GM12878 (cell line): Measurements from ENCODE around the gene C14orf119. TPM values are rescaled to one million over a fixed set of nuclear protein-coding genes. Genes with fewer than 3 reads are reported as not detected.
A peak's percentile ranks its signal among the peaks of the same experiment; 100 is the strongest.

Experiments
- ATAC-seq: fragments of 200-7000 bp; cut with Tn5 transposase; 3 replicates; pipeline ENCODE4 v1.9.1; 2020; ENCODE audit warnings: mild to moderate bottlenecking, moderate library complexity
- BruUV-seq: library from RNA; stranded (reverse); fragments of 400-500 nt; replicated peaks from 2 replicates; lab custom pipeline; 2021; lab: Mats Ljungman, UMichigan
- CTCF ChIA-PET: fragments of 300-600 bp; sonication (Branson Sonifier 250); formaldehyde crosslinking; extraction: SDS; loops from one replicate; lab custom pipeline; 2021; ENCODE audit warnings: inconsistent platforms; lab: Yijun Ruan, JAX
- POLR2A ChIA-PET: fragments of 350-600 bp; formaldehyde crosslinking; extraction: SDS; loops from one replicate; lab custom pipeline; 2021; ENCODE audit warnings: inconsistent platforms; lab: Charles Lee
- RAD21 ChIA-PET: fragments of 300-600 bp; sonication (Branson Sonifier 250); formaldehyde crosslinking; loops from one replicate; lab custom pipeline; 2023; ENCODE audit warnings: antibody characterized with exemption; ENCODE audit not compliant: unreplicated experiment; lab: Charles Lee
- SMC1A ChIA-PET: fragments of 300-600 bp; sonication (Branson Sonifier 250); formaldehyde crosslinking; loops from one replicate; lab custom pipeline; 2023; ENCODE audit not compliant: unreplicated experiment, uncharacterized antibody; lab: Charles Lee
- DNase-seq: peaks from one replicate; pipeline ENCODE4 v3.0.0-alpha.2; 2011; ENCODE audit warnings: low read depth, low spot score
- FAIRE-seq: peaks from 3 replicates; lab custom pipeline; 2011; peaks lifted over from hg19 to GRCh38; lab: Jason Lieb, UNC
- H2AFZ ChIP-seq: 2 replicates; pipeline ENCODE4 v1.6.0; 2011; ENCODE audit warnings: low read depth, low read length, control low read depth; ENCODE audit not compliant: control insufficient read depth
- H3K27ac ChIP-seq: 2 replicates; pipeline ENCODE4 v1.5.1; 2011; ENCODE audit warnings: control low read depth; ENCODE audit not compliant: control insufficient read depth, insufficient read depth
- H3K27me3 ChIP-seq, 2 experiments: replicated peaks in 1 of 2; 2 replicates each; pipeline versions ENCODE4 v1.6.0 to v1.6.1; 2011; ENCODE audit warnings: low read length in 1 of 2; ENCODE audit not compliant: control insufficient read depth in 2 of 2, insufficient read depth in 2 of 2
- H3K36me3 ChIP-seq, 2 experiments: 2 replicates each; pipeline ENCODE4 v1.5.1; 2011; ENCODE audit warnings: low read length in 1 of 2; ENCODE audit not compliant: control insufficient read depth in 2 of 2, insufficient read depth in 2 of 2
- H3K4me1 ChIP-seq: 2 replicates; pipeline ENCODE4 v1.6.1; 2011; ENCODE audit warnings: mild to moderate bottlenecking, low read length, moderate library complexity, mixed read lengths; ENCODE audit not compliant: control insufficient read depth, insufficient read depth
- H3K4me2 ChIP-seq: 2 replicates; pipeline ENCODE4 v1.6.0; 2011; ENCODE audit warnings: control low read depth; ENCODE audit not compliant: control insufficient read depth, insufficient read depth
- H3K4me3 ChIP-seq: fragments of 200-600 bp; sonication (generic); 2 replicates; pipeline ENCODE4 v1.5.1; 2016
- H3K79me2 ChIP-seq: 2 replicates; pipeline ENCODE4 v1.6.0; 2011; ENCODE audit warnings: low read length; ENCODE audit not compliant: control insufficient read depth, insufficient read depth
- H3K9ac ChIP-seq: 2 replicates; pipeline ENCODE4 v1.8.0; 2011; ENCODE audit warnings: low read length, control low read depth, mixed read lengths; ENCODE audit not compliant: control insufficient read depth, insufficient read depth
- H3K9me3 ChIP-seq: replicated peaks from 3 replicates; pipeline ENCODE4 v1.5.1; 2011; ENCODE audit warnings: mild to moderate bottlenecking, low read length; ENCODE audit not compliant: control insufficient read depth, insufficient read depth
- H4K20me1 ChIP-seq: 2 replicates; pipeline ENCODE4 v1.6.0; 2011; ENCODE audit not compliant: control insufficient read depth, insufficient read depth
- BMI1 ChIP-seq: fragments of 450-650 bp; IDR thresholded peaks from 2 replicates; pipeline ENCODE4 v1.6.1; 2016; ENCODE audit warnings: mild to moderate bottlenecking, moderate library complexity, borderline replicate concordance
- CBX3 ChIP-seq: fragments of 200-600 bp; sonication (generic); IDR thresholded peaks from 2 replicates; pipeline ENCODE4 v1.6.1; 2016; ENCODE audit warnings: low read depth, borderline replicate concordance
- ESRRA ChIP-seq: IDR thresholded peaks from 2 replicates; pipeline ENCODE4 v1.6.1; 2012; ENCODE audit warnings: mild to moderate bottlenecking, low read length, improper control_type of control experiment
- JUND ChIP-seq: IDR thresholded peaks from 2 replicates; pipeline ENCODE4 v1.6.1; 2012; ENCODE audit warnings: low read depth, mild to moderate bottlenecking, low read length, improper control_type of control experiment, moderate library complexity
- NFXL1 ChIP-seq: fragments of 450-650 bp; IDR thresholded peaks from 2 replicates; pipeline ENCODE4 v1.6.1; 2017; ENCODE audit warnings: antibody characterized with exemption, mild to moderate bottlenecking, borderline replicate concordance
- RUNX3 ChIP-seq: IDR thresholded peaks from 2 replicates; pipeline ENCODE4 v1.6.1; 2012; ENCODE audit warnings: low read length, inconsistent platforms
- SP1 ChIP-seq: IDR thresholded peaks from one replicate; pipeline ENCODE4 v1.6.1; 2011; ENCODE audit warnings: low read depth, low read length
- SRF ChIP-seq, 2 experiments: IDR thresholded peaks; 2 replicates each; pipeline ENCODE4 v1.6.1; 2011; ENCODE audit warnings: low read depth in 2 of 2, low read length in 2 of 2, mild to moderate bottlenecking in 1 of 2, moderate library complexity in 1 of 2
- ZNF592 ChIP-seq: fragments of 450-650 bp; IDR thresholded peaks from 2 replicates; pipeline ENCODE4 v1.6.1; 2017; ENCODE audit warnings: mild to moderate bottlenecking, moderate library complexity
- ZNF687 ChIP-seq: fragments of 450-650 bp; IDR thresholded peaks from 2 replicates; pipeline ENCODE4 v1.6.1; 2017; ENCODE audit warnings: mild to moderate bottlenecking, moderate library complexity
- WGBS: methylation state at CpG from one replicate; pipeline ENCODE4 v1.1.6; 2016; ENCODE audit warnings: low lambda C conversion rate; ENCODE audit not compliant: insufficient replicate concordance, insufficient coverage; ENCODE audit errors: missing lambda C conversion rate; 5-methylcytosine and 5-hydroxymethylcytosine counted together
- in situ Hi-C: fragments of 300-500 bp; cut with MboI; formaldehyde crosslinking; loops from 9 replicates; pipeline ENCODE4 v1.14.3; 2018; ENCODE audit warnings: mixed read lengths
- intact Hi-C: fragments of 100-400 bp; cut with micrococcal nuclease; formaldehyde crosslinking; loops from one replicate; pipeline ENCODE4 v1.14.2; 2022; ENCODE audit not compliant: unreplicated experiment
- polyA plus RNA-seq, 11 experiments: library from polyadenylated mRNA; depleted of rRNA in 4 of 11; unstranded in 6 of 11; stranded (reverse) in 5 of 11; fragments of >200 nt; fragmentation: Nextera tagmentation in 4 of 11; fragmentation: Illumina TruSeq in 1 of 11; extraction: Ambion mirVana in 4 of 11; extraction: Trizol in 1 of 11; gene quantifications; 1 replicate in 1 of 11; 2 replicates in 10 of 11; pipeline versions ENCODE4 v1.2.1 to v1.2.3, GENCODE V29; 2011 to 2016; ENCODE audit warnings: inconsistent platforms in 2 of 11, missing spikeins in 2 of 11, low read depth in 1 of 11
- total RNA-seq, 4 experiments: library from RNA; depleted of rRNA in 3 of 4; stranded (reverse); fragments of >200 nt in 3 of 4; fragmentation: Illumina TruSeq in 1 of 4; extraction: Trizol in 1 of 4; gene quantifications; 2 replicates each; pipeline versions ENCODE4 v1.2.1 to v1.2.3, GENCODE V29; 2013 to 2021

The C14orf119 gene
- total and polyA plus RNA-seq, 10 of the 15 experiments (the other 5 are each of a cell fraction or from before 2014, with no cell fraction given): 32.3 to 228 (median 57.6) TPM

GRCh38 chr14:23120541-23121251 lies 25.4 kb downstream of the C14orf119 start (continued):
- TF ChIP-seq ZNF687: no peak
- TF ChIP-seq SP1: no peak
- peak; percentile 80 for TF ChIP-seq RUNX3
- TF ChIP-seq BMI1: no peak
- TF ChIP-seq ESRRA: no peak

GRCh38 chr14:23121361-23121771 lies 26.1 kb downstream of the C14orf119 start:
- FAIRE-seq (peak; percentile 73), DNase-seq (no peak), ATAC-seq (peak; percentile 38)
- intact Hi-C loops: loop anchor here (2.0 kb wide), 2 partner anchors 179 to 259 kb away; no protein-coding TSS in a partner anchor
- Histone ChIP-seq H4K20me1 (no peaks in the 10 kb centered on the region), H3K4me2 (peak overlapping the region; percentile 90), H3K27ac (no peak overlapping the region), H3K9ac (no peak overlapping the region), H3K79me2 (no peaks in the 10 kb centered on the region), H3K27me3 (no peaks in the 10 kb centered on the region; a peak in 2 of 4 replicates), H3K4me3 (no peak overlapping the region; the same call in 1 of the 2 replicates), H3K4me1 (peaks cover 20% of the 10 kb centered on the region), H3K9me3 (no peaks in the 10 kb centered on the region), H2AFZ (peak overlapping the region; percentile 91), H3K36me3 (no peaks in the 10 kb centered on the region)
- no TSS peak for BruUV-seq
- RAD21 ChIA-PET: interaction anchor here (0.5 to 2.3 kb wide), 21 partner anchors 9 to 438 kb away, joined by 3 to 15 read pairs (median 4); partner anchors contain the start of genes ACIN1, C14orf119 and PABPN1
- SMC1A ChIA-PET: interaction anchor here (0.9 to 3.2 kb wide), 15 partner anchors 9 to 259 kb away, joined by 3 to 34 read pairs (median 7); partner anchors contain the start of genes ACIN1, C14orf119 and SLC7A8
- CTCF ChIA-PET: interaction anchor here (0.8 to 6.4 kb wide), 44 partner anchors 9 to 438 kb away, joined by 3 to 127 read pairs (median 6); partner anchors contain the start of genes ACIN1, C14orf119, CDH24 and CMTM5
- 1% methylated on average over 6 of the region's 6 CpGs for WGBS
- in situ Hi-C loops: loop anchor here (10.0 kb wide), 1 partner anchor 63 kb away; the partner anchor contains the start of gene SLC7A8
- POLR2A ChIA-PET: interaction anchor here (1.4 kb wide), 1 partner anchor 27 kb away, joined by 3 read pairs; the partner anchor contains the start of gene ACIN1
- no peak for TF ChIP-seq NFXL1
- 0 out of 4 replicates have a peak, but pooled peaks of 1 of the 2 experiments have one; percentile 12 for TF ChIP-seq SRF (IDR thresholded peaks at IDR 0.05; ENCODE audit: low read depth in 2 of 2, low read length in 2 of 2)
- no peak for TF ChIP-seq CBX3
- TF ChIP-seq ZNF592: no peak
- TF ChIP-seq JUND: no peak
